MM.1S (cell line): ENCODE measurements around the gene USP49.

Experiments used
- DNase-seq: peaks from one replicate; pipeline ENCODE4 v3.0.0-alpha.2; 2015
- H2AFZ ChIP-seq: fragments of 300-600 bp; sonication (generic); 2 replicates; pipeline ENCODE4 v1.6.0; 2016; ENCODE audit warnings: antibody characterized with exemption, low read length
- H3F3A ChIP-seq: fragments of 300-600 bp; sonication (generic); 2 replicates; pipeline ENCODE4 v1.6.1; 2016; ENCODE audit warnings: mild to moderate bottlenecking, antibody characterized with exemption, low read length, moderate library complexity, mixed read lengths; ENCODE audit not compliant: insufficient read depth
- H3K27ac ChIP-seq: fragments of 300-600 bp; sonication (generic); 2 replicates; pipeline ENCODE4 v1.5.1; 2016; ENCODE audit warnings: mild to moderate bottlenecking, low read length
- H3K27me3 ChIP-seq: fragments of 300-600 bp; sonication (generic); replicated peaks from 2 replicates; pipeline ENCODE4 v1.6.0; 2016; ENCODE audit warnings: low read length; ENCODE audit not compliant: insufficient read depth
- H3K36me3 ChIP-seq: fragments of 300-600 bp; sonication (generic); replicated peaks from 2 replicates; pipeline ENCODE4 v1.6.1; 2016; ENCODE audit warnings: mild to moderate bottlenecking, low read length, mixed read lengths; ENCODE audit not compliant: insufficient read depth
- H3K4me1 ChIP-seq: fragments of 300-600 bp; sonication (generic); 2 replicates; pipeline ENCODE4 v1.6.1; 2016; ENCODE audit warnings: low read length, mixed read lengths
- H3K4me2 ChIP-seq: fragments of 300-600 bp; sonication (generic); 2 replicates; pipeline ENCODE4 v1.6.0; 2016; ENCODE audit warnings: low read depth, low read length
- H3K4me3 ChIP-seq: fragments of 300-600 bp; sonication (generic); 2 replicates; pipeline ENCODE4 v1.5.1; 2016; ENCODE audit warnings: low read length, mixed read lengths
- H3K79me2 ChIP-seq: fragments of 300-600 bp; sonication (generic); 2 replicates; pipeline ENCODE4 v1.6.1; 2016; ENCODE audit warnings: mixed run types, low read length, mixed read lengths
- H3K9ac ChIP-seq: fragments of 300-600 bp; sonication (generic); 2 replicates; pipeline ENCODE4 v1.6.1; 2016; ENCODE audit warnings: low read length, mixed read lengths
- H3K9me2 ChIP-seq: fragments of 300-600 bp; sonication (generic); replicated peaks from 2 replicates; pipeline ENCODE4 v1.6.1; 2016; ENCODE audit warnings: mild to moderate bottlenecking, low read length, mixed read lengths; ENCODE audit not compliant: insufficient read depth
- H3K9me3 ChIP-seq: fragments of 300-600 bp; sonication (generic); replicated peaks from 2 replicates; pipeline ENCODE4 v1.6.1; 2016; ENCODE audit warnings: mild to moderate bottlenecking, low read length, mixed read lengths; ENCODE audit not compliant: insufficient read depth
- H4K20me1 ChIP-seq: fragments of 300-600 bp; sonication (generic); 2 replicates; pipeline ENCODE4 v1.6.1; 2016; ENCODE audit warnings: mild to moderate bottlenecking, low read length, moderate library complexity, mixed read lengths; ENCODE audit not compliant: insufficient read depth
- EZH2 ChIP-seq: fragments of 300-600 bp; sonication (generic); optimal IDR thresholded peaks from 2 replicates; pipeline ENCODE3; 2017; ENCODE audit warnings: low read depth, mild to moderate bottlenecking, antibody characterized with exemption, low read length, mixed read lengths
- EZH2phosphoT487 ChIP-seq: fragments of 300-600 bp; sonication (generic); IDR thresholded peaks from 2 replicates; pipeline ENCODE4 v1.6.1; 2018; ENCODE audit warnings: antibody characterized with exemption, low read length
- TF ChIP-seq, protein P1 (sequence below): fragments of 300-600 bp; sonication (generic); IDR thresholded peaks from 2 replicates; pipeline ENCODE4 v1.5.1; 2016; ENCODE audit warnings: antibody characterized with exemption, low read length, mixed read lengths

The USP49 gene

DNA sequence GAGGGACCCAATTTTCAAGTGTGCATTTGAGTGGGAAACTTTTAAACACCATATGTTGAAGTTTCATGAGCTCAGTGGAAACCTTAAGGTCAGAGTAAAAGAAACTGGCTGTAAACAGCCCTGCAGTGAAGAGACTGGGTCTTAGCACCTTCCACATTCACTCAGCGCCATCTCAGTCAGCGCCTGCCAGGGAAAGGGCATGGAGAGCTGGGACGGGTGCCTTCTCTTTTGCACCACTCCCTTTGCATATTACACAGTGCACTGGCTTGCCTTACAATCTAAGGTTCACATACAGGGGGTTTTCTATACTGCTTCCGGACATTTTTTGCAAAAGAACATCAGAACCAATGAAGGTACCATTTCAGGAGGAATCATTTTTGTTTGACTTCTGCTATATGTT is 103.2 kb downstream of the USP49 start:
- Histone ChIP-seq H3K27me3 (no peaks in the 10 kb centered on the region), H3K27ac (no peak overlapping the region), H3K9me3 (no peaks in the 10 kb centered on the region), H3K79me2 (peaks cover 22% of the 10 kb centered on the region), H3K36me3 (no peaks in the 10 kb centered on the region), H3F3A (peaks cover 4% of the 10 kb centered on the region), H3K4me2 (no peak overlapping the region), H2AFZ (no peak overlapping the region), H3K9ac (no peak overlapping the region), H4K20me1 (no peaks in the 10 kb centered on the region), H3K4me1 (0 out of 2 replicates have a peak, but pooled peaks cover 3% of the 10 kb centered on the region), H3K9me2 (no peaks in the 10 kb centered on the region), H3K4me3 (no peak overlapping the region)
- no peak for DNase-seq
- TF ChIP-seq, protein P1, sequence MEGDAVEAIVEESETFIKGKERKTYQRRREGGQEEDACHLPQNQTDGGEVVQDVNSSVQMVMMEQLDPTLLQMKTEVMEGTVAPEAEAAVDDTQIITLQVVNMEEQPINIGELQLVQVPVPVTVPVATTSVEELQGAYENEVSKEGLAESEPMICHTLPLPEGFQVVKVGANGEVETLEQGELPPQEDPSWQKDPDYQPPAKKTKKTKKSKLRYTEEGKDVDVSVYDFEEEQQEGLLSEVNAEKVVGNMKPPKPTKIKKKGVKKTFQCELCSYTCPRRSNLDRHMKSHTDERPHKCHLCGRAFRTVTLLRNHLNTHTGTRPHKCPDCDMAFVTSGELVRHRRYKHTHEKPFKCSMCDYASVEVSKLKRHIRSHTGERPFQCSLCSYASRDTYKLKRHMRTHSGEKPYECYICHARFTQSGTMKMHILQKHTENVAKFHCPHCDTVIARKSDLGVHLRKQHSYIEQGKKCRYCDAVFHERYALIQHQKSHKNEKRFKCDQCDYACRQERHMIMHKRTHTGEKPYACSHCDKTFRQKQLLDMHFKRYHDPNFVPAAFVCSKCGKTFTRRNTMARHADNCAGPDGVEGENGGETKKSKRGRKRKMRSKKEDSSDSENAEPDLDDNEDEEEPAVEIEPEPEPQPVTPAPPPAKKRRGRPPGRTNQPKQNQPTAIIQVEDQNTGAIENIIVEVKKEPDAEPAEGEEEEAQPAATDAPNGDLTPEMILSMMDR, result no peak
- TF ChIP-seq EZH2phosphoT487 (no peak), EZH2 (no peak)

GRCh38 chr6:41791305-41791704 is 103.9 kb downstream of the USP49 start:
- Histone ChIP-seq H3K9ac (no peak overlapping the region), H3K9me3 (no peaks in the 10 kb centered on the region), H3F3A (peaks cover 8% of the 10 kb centered on the region), H3K4me2 (no peak overlapping the region), H3K79me2 (peaks cover 22% of the 10 kb centered on the region), H3K4me3 (no peak overlapping the region), H3K27me3 (no peaks in the 10 kb centered on the region), H3K27ac (no peak overlapping the region), H3K9me2 (no peaks in the 10 kb centered on the region), H3K4me1 (0 out of 2 replicates have a peak, but pooled peaks cover 3% of the 10 kb centered on the region), H2AFZ (no peak overlapping the region), H3K36me3 (no peaks in the 10 kb centered on the region), H4K20me1 (no peaks in the 10 kb centered on the region)
- no peak for DNase-seq
- TF ChIP-seq EZH2phosphoT487, result no peak
- TF ChIP-seq, protein P1, result no peak
- TF ChIP-seq EZH2, result no peak

DNA sequence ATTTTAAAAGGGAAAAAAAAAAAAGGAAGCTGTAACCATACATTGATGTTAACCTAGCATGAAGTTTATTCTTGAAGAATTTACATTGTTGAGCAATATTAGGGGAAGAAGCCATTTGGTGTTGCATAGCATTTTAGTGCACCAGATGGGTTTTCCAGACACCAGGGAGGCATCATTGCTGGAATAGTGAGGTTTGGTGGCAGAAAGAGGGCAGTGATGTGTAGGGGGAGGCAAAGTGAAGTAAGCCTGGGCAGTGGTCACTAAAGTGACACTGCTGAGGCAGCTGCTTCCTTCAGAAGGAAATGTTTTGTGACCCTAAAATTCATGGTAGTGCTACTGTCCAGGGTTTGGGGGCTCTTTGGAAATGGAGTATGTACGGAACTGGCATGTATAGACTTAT is 105.1 kb downstream of the USP49 start:
- H3K9me2 ChIP-seq, result no peaks in the 10 kb centered on the region
- peaks cover 22% of the 10 kb centered on the region for H3K79me2 ChIP-seq
- no peak overlapping the region for H2AFZ ChIP-seq
- DNase-seq, result no peak
- no peaks in the 10 kb centered on the region for H3K36me3 ChIP-seq
- TF ChIP-seq EZH2phosphoT487 (no peak), EZH2 (no peak)
- TF ChIP-seq, protein P1, result no peak
- no peak overlapping the region for H3K4me2 ChIP-seq
- no peaks in the 10 kb centered on the region for H3K9me3 ChIP-seq
- H3F3A ChIP-seq, result peaks cover 8% of the 10 kb centered on the region
- H3K9ac ChIP-seq, result no peak overlapping the region
- H4K20me1 ChIP-seq, result no peaks in the 10 kb centered on the region
- no peak overlapping the region for H3K27ac ChIP-seq
- no peak overlapping the region for H3K4me3 ChIP-seq
- peaks cover 7% of the 10 kb centered on the region; the same call in 1 of the 2 replicates for H3K4me1 ChIP-seq
- peaks cover 9% of the 10 kb centered on the region for H3K27me3 ChIP-seq
